Measurements from ENCODE around the gene TLE2.
A peak's percentile ranks its signal among the peaks of the same experiment; 100 is the strongest.

Gene TLE2

GRCh38 chr19:3062165-3063105 is 33.4 kb upstream of the TLE2 start, which contains the start of gene TLE5:
TLE5 (minus strand) TSS chr19:3062495; CDS start chr19:3062200, 295 bp downstream.
- Histone ChIP-seq H4K20me1 (ENCODE audit: insufficient read depth, low read length) (peaks cover 7% of the 10 kb centered on the region; the same call in 1 of the 2 replicates), H2AFZ (ENCODE audit: low read depth, low read length) (peak within 1 kb of the TSS; percentile 89; the same call in 1 of the 2 replicates), H3K27me3 (ENCODE audit: low read depth, low read length) (no peaks in the 10 kb centered on the region), H3K4me2 (ENCODE audit: low read length) (peak within 1 kb of the TSS; percentile 96), H3K9me3 (ENCODE audit: insufficient read depth, low read length) (no peaks in the 10 kb centered on the region), H3K36me3 (replicated peaks; ENCODE audit: low read depth, low read length) (peaks cover 24% of the 10 kb centered on the region), H3K9ac (ENCODE audit: low read length) (peak within 1 kb of the TSS; percentile 88), H3K27ac (ENCODE audit: low read length) (peak within 1 kb of the TSS; percentile 79), H3K79me2 (ENCODE audit: low read length) (peaks cover 33% of the 10 kb centered on the region; the same call in 1 of the 2 replicates), H3K4me1 (ENCODE audit: low read length) (peaks cover 22% of the 10 kb centered on the region), H3K4me3 (ENCODE audit: low read length) (peak within 1 kb of the TSS; percentile 94)
- no peak for TF ChIP-seq EZH2phosphoT487 (IDR thresholded peaks at IDR 0.05; ENCODE audit: low read depth)
- no peak for TF ChIP-seq CTCF (IDR thresholded peaks at IDR 0.05; ENCODE audit: low read depth, low read length)

- Histone ChIP-seq H3K36me3 (replicated peaks; ENCODE audit: low read depth, low read length) (peaks cover 33% of the 10 kb centered on the region), H3K27ac (ENCODE audit: low read length) (peak overlapping the region; percentile 79), H3K9ac (ENCODE audit: low read length) (peak overlapping the region; percentile 88), H3K27me3 (ENCODE audit: low read depth, low read length) (no peaks in the 10 kb centered on the region), H4K20me1 (ENCODE audit: insufficient read depth, low read length) (peaks cover 10% of the 10 kb centered on the region; the same call in 1 of the 2 replicates), H3K9me3 (ENCODE audit: insufficient read depth, low read length) (no peaks in the 10 kb centered on the region), H2AFZ (ENCODE audit: low read depth, low read length) (no peak overlapping the region), H3K4me3 (ENCODE audit: low read length) (peak overlapping the region; percentile 86), H3K79me2 (ENCODE audit: low read length) (peaks cover 33% of the 10 kb centered on the region; the same call in 1 of the 2 replicates), H3K4me2 (ENCODE audit: low read length) (peak overlapping the region; percentile 79), H3K4me1 (ENCODE audit: low read length) (peaks cover 22% of the 10 kb centered on the region)
- TF ChIP-seq EZH2phosphoT487 (IDR thresholded peaks at IDR 0.05; ENCODE audit: low read depth) (no peak), CTCF (IDR thresholded peaks at IDR 0.05; ENCODE audit: low read depth, low read length) (peak; percentile 54)
Measured at GRCh38 chr19:3061182-3062161, 32.4 kb upstream of the TLE2 start.

GRCh38 chr19:3060857-3061181 is 31.7 kb upstream of the TLE2 start:
- H3K4me3 ChIP-seq (ENCODE audit: low read length): peak overlapping the region; percentile 86
- H3K27me3 ChIP-seq (ENCODE audit: low read depth, low read length): no peaks in the 10 kb centered on the region
- H4K20me1 ChIP-seq (ENCODE audit: insufficient read depth, low read length): peaks cover 10% of the 10 kb centered on the region; the same call in 1 of the 2 replicates
- no peaks in the 10 kb centered on the region for H3K9me3 ChIP-seq (ENCODE audit: insufficient read depth, low read length)
- peak overlapping the region; percentile 79 for H3K4me2 ChIP-seq (ENCODE audit: low read length)
- peaks cover 19% of the 10 kb centered on the region for H3K4me1 ChIP-seq (ENCODE audit: low read length)
- peaks cover 34% of the 10 kb centered on the region for H3K36me3 ChIP-seq (replicated peaks; ENCODE audit: low read depth, low read length)
- H3K27ac ChIP-seq (ENCODE audit: low read length): peak overlapping the region; percentile 79
- H2AFZ ChIP-seq (ENCODE audit: low read depth, low read length): no peak overlapping the region
- TF ChIP-seq CTCF (IDR thresholded peaks at IDR 0.05; ENCODE audit: low read depth, low read length) (no peak), EZH2phosphoT487 (IDR thresholded peaks at IDR 0.05; ENCODE audit: low read depth) (no peak)
- peak overlapping the region; percentile 88 for H3K9ac ChIP-seq (ENCODE audit: low read length)
- H3K79me2 ChIP-seq (ENCODE audit: low read length): peaks cover 33% of the 10 kb centered on the region; the same call in 1 of the 2 replicates

All from OCI-LY3 (cell line).